ENCODE data around the gene IFT122.
"Not testable (repeated sequence)": the region's sequence is repeated elsewhere in the genome, so short reads cannot be mapped to it uniquely, and the experiment has no call there.

IFT122 gene

DNA sequence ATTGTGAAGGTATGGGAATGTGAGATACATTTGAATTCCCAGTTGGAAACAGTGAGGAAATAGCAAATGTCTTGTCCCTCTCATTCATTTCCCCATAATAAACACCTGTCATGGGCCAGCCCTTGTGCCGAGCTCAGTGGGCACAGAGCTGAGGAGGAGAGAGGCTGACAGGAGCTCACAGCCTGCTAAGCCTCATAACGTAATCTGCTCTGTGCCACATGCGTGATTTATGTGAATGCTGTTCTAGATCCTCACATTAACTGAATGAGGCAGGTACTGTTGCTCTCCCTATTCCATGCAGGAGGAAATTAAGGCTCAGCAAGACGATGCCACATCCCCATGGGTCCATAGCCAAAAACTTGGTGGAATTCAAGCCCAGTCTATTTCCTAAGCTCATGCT, 53.2 kb downstream of the IFT122 start:
- DNase-seq (ENCODE audit: low read depth in 2 of 2) = no peak
- no peak overlapping the region for H3K4me3 ChIP-seq (replicated peaks in 1 of 2; ENCODE audit: low read depth in 2 of 2, low read length in 2 of 2)
- TF ChIP-seq, protein P1, sequence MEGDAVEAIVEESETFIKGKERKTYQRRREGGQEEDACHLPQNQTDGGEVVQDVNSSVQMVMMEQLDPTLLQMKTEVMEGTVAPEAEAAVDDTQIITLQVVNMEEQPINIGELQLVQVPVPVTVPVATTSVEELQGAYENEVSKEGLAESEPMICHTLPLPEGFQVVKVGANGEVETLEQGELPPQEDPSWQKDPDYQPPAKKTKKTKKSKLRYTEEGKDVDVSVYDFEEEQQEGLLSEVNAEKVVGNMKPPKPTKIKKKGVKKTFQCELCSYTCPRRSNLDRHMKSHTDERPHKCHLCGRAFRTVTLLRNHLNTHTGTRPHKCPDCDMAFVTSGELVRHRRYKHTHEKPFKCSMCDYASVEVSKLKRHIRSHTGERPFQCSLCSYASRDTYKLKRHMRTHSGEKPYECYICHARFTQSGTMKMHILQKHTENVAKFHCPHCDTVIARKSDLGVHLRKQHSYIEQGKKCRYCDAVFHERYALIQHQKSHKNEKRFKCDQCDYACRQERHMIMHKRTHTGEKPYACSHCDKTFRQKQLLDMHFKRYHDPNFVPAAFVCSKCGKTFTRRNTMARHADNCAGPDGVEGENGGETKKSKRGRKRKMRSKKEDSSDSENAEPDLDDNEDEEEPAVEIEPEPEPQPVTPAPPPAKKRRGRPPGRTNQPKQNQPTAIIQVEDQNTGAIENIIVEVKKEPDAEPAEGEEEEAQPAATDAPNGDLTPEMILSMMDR (IDR thresholded peaks at IDR 0.05; ENCODE audit: low read depth, low read length) = no peak

DNA sequence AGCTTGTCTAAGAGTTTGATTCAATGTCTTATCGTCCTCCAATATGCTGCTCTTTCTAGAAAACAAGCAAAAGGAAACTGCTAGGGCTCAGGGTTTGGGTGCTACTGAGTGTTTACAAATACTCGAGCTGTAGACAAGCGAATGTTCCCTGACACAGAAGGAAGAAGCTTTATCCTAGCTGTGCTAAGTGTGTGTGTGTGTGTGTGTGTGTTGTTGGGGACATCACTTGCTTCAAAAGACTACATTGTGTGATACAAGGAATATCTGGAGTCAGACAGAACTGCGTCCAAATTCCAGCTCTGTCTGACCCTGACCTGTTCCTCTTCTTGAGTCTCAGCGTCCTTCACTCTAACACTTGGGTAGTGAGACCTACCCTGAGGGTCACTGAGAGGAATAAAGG, 54.5 kb downstream of the IFT122 start:
- not testable (repeated sequence) for H3K4me3 ChIP-seq (replicated peaks in 1 of 2; ENCODE audit: low read depth in 2 of 2, low read length in 2 of 2)
- peak in 1 of 2 donors; percentile 20 for DNase-seq (ENCODE audit: low read depth in 2 of 2)

DNA sequence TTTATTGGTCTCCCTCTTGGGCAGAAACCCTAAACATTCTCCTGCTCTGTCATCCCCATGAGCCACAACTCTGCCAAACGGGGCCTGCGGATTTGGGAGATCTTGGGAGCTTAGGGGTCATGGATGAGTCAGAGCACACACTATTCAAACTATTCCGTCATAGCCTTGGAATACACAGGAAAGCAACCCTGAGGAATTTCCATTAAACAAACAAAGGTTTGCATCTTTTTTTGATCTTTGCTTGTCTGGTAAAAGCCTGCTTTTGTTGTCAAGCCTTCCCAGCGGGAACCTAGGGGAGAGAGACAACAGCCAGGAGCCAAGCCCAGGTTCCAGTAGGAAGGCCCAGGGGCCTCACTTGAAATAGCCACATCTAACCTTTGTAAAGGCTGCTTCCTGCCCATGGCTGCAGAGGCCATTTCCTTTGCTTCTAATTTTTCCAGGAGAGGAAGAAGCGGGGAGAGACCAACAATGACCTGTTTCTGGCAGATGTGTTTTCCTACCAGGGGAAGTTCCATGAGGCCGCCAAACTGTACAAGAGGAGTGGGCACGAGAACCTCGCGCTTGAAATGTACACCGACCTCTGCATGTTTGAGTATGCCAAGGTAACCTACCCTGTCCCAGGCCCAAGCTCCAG, 55.1 kb downstream of the IFT122 start:
- DNase-seq (ENCODE audit: low read depth in 2 of 2) = peak; percentile 76
- H3K4me3 ChIP-seq (replicated peaks in 1 of 2; ENCODE audit: low read depth in 2 of 2, low read length in 2 of 2) = not testable (repeated sequence)

DNA sequence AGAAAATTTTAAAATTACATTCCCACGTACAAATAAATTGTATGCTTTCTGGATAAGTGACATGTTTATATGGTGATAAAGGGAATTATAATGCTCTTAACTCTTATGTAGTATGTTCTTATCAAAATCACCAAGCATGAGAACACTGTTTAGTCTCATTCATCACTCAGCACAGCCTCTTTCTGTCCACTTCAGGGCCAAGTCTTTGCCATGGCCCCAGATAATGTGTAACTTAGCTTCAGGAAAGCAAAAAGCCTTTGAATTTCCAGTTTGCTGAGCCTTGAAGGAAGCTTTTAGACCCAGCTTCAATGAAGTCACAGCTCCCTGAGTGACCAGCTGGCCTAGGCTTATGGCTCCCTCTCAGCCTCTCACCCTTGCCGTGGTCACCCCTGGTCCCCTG, 57.9 kb downstream of the IFT122 start:
- not testable (repeated sequence) for H3K4me3 ChIP-seq (replicated peaks in 1 of 2; ENCODE audit: low read depth in 2 of 2, low read length in 2 of 2)
- peak in 1 of 2 donors; percentile 39 for DNase-seq (ENCODE audit: low read depth in 2 of 2)

DNA sequence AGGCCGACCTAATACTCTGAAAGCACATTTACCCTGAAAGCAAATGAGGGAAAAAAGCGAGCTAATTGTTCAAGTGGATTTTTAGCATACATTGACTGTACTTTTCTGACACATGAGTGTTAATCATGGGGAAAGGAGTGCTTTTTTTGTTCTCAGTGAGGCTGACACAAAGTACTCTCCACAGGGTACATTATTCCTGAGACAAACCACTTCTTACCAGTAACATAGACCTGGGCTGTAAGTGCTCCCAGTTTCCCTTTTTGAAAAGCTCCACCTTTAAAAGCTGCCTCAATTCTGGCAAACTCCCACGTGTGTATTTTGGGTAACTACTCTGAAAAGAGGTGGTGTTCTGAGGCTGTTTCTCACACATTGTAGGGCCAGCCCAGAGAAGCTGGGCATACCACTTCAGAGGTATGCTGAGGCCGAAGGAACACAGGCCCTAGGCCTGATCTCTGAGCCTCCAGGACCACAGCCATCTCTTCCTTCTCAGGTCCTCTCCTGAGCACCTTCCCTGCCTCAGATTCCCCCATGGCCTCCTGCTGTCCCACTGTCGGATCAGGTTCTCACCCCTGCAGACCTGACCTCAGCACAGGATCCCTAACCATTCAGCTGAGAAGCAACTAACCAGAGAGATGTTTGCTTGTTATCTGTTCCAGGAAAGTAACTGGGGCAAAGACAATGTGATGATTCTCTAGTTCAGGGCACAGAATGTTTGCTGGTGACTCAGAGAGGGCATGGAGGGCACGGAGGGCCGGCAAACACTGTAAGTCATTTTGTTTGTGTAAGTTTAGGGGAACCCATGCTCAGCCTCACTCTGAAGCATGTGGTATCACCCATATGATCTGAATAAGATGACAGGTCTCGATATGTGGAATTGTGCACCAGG, 58.8 kb downstream of the IFT122 start:
- H3K4me3 ChIP-seq (replicated peaks in 1 of 2; ENCODE audit: low read depth in 2 of 2, low read length in 2 of 2); DNase-seq (ENCODE audit: low read depth in 2 of 2): not testable (repeated sequence)

DNA sequence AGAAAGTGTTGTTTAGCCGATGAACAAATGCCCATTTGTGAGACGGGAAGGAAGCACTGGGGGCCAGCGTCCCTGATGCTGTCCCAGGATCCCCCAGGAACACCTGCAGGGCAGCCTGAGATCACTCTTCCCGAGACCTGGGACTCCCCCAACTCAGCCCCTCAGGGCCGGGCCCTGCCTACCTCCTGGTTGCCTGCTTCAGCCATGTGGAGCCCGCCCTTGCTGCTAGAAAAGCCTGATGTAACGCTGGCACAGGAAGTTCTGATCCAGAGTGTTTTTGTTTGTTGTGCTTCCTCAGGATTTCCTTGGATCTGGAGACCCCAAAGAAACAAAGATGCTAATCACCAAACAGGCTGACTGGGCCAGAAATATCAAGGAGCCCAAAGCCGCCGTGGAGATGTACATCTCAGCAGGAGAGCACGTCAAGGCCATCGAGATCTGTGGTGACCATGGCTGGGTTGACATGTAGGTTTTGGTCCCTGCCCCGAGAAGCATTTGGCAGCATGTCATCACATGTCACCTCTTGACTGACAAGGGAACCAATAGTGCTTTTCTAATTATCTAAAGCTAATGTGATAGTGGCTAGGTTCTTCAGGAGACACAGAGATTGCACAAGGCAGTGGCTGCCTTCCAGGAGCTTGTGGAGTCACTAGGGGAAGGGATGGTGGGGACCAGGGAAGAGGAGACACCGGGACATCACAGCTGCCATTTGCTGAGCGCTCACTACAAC, 59.7 kb downstream of the IFT122 start:
- H3K4me3 ChIP-seq (replicated peaks in 1 of 2; ENCODE audit: low read depth in 2 of 2, low read length in 2 of 2); DNase-seq (ENCODE audit: low read depth in 2 of 2): not testable (repeated sequence)

DNA sequence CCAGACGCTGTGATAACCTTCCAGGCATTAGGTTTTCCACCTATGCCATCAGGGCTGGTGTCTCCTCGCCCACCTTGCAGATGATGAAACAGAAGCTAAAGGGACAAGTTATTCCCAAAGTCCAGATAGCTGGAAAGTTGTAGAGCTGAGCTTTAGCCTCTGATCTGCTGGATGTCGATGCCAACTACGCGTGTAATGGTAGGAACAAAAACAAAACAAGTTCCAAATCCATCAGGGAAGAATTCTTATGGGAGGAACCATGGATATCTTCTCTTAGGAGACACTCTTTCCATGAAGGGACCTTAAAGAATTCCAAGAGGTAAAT, 60.3 kb downstream of the IFT122 start:
- no peak overlapping the region for H3K4me3 ChIP-seq (replicated peaks in 1 of 2; ENCODE audit: low read depth in 2 of 2, low read length in 2 of 2)
- TF ChIP-seq, protein P1 (IDR thresholded peaks at IDR 0.05; ENCODE audit: low read depth, low read length) = no peak
- DNase-seq (ENCODE audit: low read depth in 2 of 2) = no peak

DNA sequence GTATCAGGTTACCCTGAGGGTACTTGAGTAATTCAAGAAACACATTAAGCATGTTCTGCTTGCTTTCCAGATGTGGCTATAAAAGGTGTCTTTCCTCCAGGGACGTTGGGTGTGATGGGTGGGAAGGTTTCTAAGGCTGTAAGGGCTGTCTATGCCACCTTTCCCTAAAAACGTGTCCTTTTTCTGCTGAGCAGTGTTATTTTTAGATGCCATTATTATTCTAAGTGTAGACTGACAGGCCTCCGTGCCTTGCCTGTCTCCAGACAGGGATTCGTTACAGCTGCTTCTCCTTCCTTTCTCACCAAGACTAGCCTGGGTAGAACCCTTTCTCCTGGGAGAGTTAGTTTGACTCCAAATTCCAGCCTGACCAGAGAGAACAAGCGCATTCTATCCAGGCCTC, 61.6 kb downstream of the IFT122 start:
- TF ChIP-seq, protein P1 (IDR thresholded peaks at IDR 0.05; ENCODE audit: low read depth, low read length) = no peak
- DNase-seq (ENCODE audit: low read depth in 2 of 2) = no peak
- H3K4me3 ChIP-seq (replicated peaks in 1 of 2; ENCODE audit: low read depth in 2 of 2, low read length in 2 of 2) = no peak overlapping the region

DNA sequence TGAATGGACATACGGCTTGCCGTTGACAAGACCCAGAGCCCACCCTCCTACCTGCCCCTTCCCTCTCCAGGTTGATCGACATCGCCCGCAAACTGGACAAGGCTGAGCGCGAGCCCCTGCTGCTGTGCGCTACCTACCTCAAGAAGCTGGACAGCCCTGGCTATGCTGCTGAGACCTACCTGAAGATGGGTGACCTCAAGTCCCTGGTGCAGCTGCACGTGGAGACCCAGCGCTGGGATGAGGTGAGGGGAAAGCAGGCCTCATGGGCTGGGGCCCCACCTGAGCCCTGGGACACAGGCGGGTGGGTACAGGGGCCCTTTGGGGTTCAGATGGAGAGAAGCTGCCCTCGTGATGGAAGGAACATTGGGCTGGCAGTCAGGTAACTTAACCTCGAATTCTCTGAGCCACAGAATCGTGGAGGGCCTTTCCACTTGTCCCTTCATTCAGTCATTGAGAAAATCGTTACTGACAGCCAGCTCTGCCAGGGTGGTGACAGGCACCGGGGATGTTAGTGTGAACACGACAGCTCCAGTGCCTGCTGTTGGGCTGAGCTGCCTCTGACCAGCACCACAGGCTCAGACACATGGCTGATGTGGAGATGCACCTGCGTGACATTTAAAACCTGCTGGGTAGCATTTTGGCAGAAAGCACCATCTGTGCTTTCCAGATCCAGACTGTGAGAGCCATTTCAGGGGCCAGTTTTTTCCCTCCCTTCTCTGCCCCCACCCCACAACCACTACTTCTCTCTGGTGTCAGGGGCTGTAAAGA, 62.8 kb downstream of the IFT122 start:
- H3K4me3 ChIP-seq (replicated peaks in 1 of 2; ENCODE audit: low read depth in 2 of 2, low read length in 2 of 2) = no peak overlapping the region
- no peak for DNase-seq (ENCODE audit: low read depth in 2 of 2)
- TF ChIP-seq, protein P1 (IDR thresholded peaks at IDR 0.05; ENCODE audit: low read depth, low read length) = no peak
